Retinal pigment epithelial cell (primary cell): ENCODE results near the gene CARD18.
A peak's percentile ranks its signal among the peaks of the same experiment; 100 is the strongest.

Experiments used
- DNase-seq: peaks from one replicate; pipeline ENCODE4 v3.0.0-alpha.2; 2010; ENCODE audit warnings: low read depth
- H3K4me3 ChIP-seq: 2 replicates; pipeline ENCODE4 v1.5.1; 2011; ENCODE audit warnings: mild to moderate bottlenecking, low read length, control low read depth, moderate library complexity
- TF ChIP-seq, protein P1 (sequence below): conservative IDR thresholded peaks from 2 replicates; pipeline ENCODE4 v1.5.1; 2011; ENCODE audit warnings: low read depth, low read length, control low read depth, inconsistent platforms

CARD18 gene

DNA sequence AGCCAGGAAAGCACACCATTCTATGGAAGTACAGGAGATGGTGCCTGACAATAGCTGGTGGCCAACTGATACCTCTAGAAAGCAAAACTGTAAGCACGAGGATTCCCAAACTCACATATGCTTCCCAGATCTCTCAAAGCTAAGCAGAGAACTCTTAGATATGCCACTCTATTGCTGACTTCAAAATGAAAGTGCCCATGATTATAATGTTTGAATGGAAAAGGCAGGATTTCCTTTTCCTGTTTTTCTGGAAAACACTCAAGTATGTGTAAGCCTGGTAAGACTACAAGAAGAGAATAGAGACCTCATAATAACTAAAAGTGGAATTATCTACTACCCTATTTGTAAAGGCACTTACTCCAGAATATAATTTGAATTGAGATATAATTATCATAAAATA lies 2.6 kb upstream of the CARD18 start:
- no peak for DNase-seq
- TF ChIP-seq, protein P1, sequence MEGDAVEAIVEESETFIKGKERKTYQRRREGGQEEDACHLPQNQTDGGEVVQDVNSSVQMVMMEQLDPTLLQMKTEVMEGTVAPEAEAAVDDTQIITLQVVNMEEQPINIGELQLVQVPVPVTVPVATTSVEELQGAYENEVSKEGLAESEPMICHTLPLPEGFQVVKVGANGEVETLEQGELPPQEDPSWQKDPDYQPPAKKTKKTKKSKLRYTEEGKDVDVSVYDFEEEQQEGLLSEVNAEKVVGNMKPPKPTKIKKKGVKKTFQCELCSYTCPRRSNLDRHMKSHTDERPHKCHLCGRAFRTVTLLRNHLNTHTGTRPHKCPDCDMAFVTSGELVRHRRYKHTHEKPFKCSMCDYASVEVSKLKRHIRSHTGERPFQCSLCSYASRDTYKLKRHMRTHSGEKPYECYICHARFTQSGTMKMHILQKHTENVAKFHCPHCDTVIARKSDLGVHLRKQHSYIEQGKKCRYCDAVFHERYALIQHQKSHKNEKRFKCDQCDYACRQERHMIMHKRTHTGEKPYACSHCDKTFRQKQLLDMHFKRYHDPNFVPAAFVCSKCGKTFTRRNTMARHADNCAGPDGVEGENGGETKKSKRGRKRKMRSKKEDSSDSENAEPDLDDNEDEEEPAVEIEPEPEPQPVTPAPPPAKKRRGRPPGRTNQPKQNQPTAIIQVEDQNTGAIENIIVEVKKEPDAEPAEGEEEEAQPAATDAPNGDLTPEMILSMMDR, result no peak
- no peak overlapping the region for H3K4me3 ChIP-seq

- TF ChIP-seq, protein P1, result no peak
- H3K4me3 ChIP-seq, result no peak overlapping the region
- DNase-seq, result no peak
Measured at GRCh38 chr11:105137286-105137685, 2.3 kb downstream of the CARD18 start.

DNA sequence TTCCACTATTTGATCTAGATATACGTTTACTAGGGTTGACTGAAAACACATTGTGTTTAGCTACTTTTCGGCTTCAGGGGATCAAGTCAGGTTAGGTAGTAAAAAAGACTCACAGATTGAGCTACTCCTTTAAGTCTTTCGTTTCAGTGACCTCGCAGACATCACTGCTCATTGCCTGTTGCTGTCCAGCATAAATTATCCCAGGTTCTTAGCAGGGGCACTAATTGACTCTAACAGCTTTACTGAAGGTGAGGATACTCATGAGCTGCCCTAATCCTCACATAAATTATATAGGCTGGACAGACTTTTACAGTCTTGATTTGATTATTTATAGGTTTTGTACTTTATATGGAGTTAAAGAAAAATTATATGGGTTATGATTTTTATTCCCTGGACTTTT lies 3.7 kb downstream of the CARD18 start:
- no peak overlapping the region for H3K4me3 ChIP-seq
- TF ChIP-seq, protein P1, result no peak
- DNase-seq, result no peak

DNA sequence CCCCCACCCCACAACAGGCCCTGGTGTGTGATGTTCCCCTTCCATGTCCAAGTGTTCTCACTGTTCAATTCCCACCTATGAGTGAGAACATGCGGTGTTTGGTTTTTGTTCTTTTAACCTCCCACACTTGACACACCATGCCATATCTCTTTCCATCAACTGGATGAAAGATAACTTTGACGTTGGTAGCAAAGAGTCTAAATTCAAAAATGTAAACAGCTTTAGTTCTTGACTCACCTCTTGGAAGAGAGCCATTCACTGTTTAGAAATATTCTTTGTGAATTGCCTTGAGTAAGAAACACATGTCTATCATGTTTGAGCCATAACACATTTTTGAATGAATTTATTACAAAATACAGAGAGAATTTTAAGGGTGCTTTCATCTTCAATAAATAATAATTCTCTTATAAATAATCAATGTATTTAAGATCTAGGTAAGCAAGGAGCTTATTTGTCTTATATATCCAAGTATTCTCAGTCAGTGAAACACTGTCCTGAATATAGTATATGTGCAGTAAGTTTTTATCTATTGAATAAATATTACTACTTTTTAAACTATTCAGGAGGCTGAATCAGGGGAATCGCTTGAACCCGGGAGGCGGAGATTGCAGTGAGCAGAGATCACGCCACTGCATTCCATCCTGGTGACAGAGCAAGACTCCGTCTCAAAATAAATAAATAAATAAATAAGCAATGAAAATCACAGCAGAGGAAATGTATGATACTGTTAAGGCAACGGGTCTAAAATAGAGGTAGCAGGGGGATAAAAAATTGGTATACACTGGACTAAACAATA lies 6.7 kb downstream of the CARD18 start:
- TF ChIP-seq, protein P1, result no peak
- peak; percentile 66 for DNase-seq
- H3K4me3 ChIP-seq, result no peak overlapping the region

DNA sequence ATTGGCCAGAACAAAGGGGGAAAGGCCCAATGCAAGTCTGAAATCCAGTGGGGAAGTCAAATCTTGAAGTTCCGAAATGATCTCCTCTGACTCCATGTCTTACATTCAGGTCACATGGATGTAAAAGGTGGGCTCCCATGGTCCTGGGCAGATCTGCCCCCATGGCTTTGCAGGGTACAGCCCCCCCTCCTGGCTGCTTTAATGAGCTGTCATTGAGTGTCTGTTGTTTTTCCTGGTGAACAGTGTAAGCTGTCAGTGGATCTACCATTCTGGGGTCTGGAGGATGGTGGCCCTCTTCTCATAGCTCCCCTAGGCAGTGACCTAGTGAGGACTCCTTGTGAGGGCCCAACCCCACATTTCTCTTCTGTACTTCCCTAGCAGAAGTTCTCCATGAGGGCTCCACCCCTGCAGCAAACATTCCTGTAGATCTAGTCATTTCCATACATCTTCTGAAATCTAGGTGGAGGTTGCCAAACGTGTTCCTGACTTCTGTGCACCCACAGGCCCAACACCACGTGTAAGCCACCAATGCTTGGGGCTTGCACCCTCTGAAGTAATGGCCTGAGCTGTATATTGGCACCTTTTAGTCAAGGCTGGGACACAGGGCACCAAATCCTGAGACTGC lies 9.3 kb downstream of the CARD18 start:
- no peak overlapping the region for H3K4me3 ChIP-seq
- DNase-seq, result no peak
- TF ChIP-seq, protein P1, result no peak

GRCh38 chr11:105124756-105125155 lies 14.8 kb downstream of the CARD18 start:
- no peak for DNase-seq
- no peak overlapping the region for H3K4me3 ChIP-seq
- TF ChIP-seq, protein P1, result no peak
